GM21528 (cell line): Measurements from ENCODE around the gene MAPKAP1.
"Not testable (repeated sequence)": the region's sequence is repeated elsewhere in the genome, so short reads cannot be mapped to it uniquely, and the experiment has no call there.

Experiments
- ATAC-seq: cut with Tn5 transposase; IDR thresholded peaks from one replicate; pipeline ENCODE4 v1.9.1; 2021; ENCODE audit warnings: mild to moderate bottlenecking, moderate library complexity; ENCODE audit not compliant: unreplicated experiment, low FRiP score

The MAPKAP1 gene

DNA sequence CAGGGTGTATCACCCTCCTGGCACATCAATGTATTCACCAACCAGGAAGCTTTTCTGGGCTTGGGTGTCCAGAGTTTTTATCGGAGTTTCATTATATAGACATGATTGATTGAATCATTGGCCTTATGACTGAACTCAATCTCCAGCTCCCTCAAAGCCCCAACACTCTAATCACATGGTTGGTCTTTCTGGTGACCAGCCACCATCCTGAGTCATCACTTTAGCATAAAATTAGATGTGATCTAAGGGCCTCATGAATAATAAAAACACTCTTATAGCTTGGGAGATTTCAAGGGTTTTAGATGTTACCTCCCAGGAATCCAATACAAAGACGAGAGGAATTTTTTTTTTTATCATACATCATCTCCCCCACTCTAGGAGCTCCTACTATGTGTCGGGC, 32.4 kb upstream of the MAPKAP1 start:
- no peak for ATAC-seq

DNA sequence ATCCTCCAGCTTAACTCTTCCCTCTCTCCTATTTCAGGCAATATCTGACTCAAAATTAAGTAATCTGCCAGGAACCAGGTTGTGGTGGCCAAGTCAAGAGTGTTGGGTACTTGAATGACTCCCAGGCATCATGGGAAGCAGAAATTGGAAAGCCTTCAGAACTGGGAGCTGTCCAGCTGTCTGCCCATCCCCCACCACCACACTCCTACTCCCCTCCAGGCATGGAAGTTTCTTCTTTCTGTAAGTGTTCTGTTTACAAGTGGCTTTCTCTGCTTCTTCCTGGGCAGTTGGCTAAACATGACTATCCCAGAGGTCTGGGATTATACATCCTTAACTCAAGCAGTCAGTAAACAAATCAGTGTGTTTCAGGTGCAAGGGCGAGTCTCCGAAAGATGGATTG, 25.6 kb upstream of the MAPKAP1 start:
- no peak for ATAC-seq

DNA sequence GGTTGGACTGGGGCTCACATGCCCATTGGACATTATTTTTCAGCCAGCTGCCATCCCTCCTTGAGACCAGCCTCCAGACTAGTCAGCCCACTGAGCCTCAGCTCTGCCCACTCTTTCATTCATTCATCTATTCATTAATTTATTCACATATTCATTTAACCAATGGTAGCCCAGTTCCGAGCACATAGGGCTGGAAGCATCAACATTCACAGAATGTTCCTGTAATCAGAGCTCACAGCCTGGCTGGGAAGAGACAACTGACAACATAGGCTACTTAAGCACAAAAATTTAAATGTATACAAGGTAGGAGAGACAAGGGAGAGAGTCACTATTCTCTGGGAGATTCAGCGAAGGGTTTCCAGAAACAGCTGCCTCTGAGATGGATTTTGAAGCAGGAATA, 23.2 kb upstream of the MAPKAP1 start:
- ATAC-seq = no peak

DNA sequence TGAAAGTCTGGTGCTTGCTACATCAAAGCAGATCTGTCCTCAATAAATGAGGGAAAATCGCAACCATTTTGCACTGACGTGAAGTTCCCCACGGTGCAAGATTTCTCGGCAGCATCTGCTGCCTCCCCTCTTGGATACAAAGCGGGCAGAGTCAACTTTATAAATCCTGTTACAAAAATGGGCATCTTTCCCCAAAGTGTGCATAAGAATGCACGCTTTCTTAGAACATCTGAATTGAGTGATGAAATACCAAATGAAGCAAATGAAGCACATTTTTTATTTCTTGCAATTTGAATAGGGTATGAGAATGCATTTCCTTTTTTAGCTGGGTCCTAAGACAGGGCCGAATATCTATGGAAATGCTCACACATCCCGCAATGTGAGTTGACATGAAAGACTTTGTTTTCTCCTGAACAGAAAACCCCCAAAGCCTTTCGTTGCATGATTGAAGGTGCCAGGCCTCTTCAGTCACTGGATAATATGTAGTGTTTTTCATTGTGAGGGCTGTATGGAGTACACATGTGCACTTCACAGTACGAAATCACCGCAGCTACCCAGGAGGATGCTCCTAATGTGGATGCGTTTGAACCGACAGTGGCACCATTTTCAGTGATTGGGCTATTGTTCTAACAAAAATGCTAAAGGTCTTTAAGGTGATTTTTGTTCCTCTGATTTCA, 19.6 kb upstream of the MAPKAP1 start:
- ATAC-seq = no peak

DNA sequence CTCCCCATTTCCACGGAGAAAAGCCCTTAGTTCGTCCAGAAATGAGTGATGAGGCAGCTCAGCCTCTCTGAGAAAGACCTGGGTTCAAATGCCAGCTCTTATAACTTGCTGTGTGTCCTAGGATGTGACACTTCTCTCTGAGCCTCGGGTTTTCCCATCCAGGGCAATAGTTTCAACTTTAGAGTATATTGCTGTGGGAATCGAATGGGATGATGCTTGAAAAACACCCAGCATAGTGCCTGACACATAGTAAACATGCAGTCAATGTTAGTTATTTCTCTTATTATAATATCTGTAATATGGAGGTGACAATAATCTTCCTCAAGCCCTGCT, 430 bp upstream of the MAPKAP1 start:
- peak; percentile 18 for ATAC-seq

DNA sequence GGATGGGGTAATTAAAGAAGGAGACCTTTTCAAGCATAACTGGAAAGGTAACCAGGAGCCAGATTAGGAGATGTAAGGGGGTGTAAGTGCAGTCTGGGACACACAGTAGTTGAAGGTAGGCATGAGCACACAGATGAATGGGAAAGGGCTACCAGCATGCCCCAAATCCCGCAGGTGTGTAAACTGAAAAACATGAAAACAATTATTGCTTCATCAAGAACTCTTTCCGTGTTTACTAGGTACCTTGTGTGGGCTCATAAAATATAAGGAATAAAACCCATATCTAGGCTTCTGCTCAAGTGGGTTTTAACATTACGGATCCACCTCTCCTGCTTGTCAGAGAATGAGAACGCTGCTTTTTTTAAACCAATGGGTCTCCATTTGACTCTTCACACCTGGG, 1.1 kb downstream of the MAPKAP1 start:
- no peak for ATAC-seq

DNA sequence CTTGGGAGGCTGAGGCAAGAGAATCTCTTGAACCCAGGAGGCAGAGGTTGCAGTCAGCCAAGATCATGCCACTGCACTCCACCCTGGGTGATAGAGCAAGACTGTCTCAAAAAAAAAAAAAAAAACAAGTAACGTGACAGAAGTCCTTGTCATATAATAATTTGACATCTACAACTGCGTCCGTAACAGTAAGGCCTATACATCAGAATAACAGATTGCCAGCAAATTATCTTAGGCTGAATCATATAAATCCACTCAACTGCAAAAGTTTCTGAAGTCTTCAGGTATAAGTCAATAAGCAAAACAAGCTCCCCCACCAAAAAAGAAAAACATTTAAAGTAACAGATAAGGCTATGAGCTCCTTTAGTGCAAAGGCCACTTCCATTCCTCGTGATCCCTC, 3.3 kb downstream of the MAPKAP1 start:
- no peak for ATAC-seq

DNA sequence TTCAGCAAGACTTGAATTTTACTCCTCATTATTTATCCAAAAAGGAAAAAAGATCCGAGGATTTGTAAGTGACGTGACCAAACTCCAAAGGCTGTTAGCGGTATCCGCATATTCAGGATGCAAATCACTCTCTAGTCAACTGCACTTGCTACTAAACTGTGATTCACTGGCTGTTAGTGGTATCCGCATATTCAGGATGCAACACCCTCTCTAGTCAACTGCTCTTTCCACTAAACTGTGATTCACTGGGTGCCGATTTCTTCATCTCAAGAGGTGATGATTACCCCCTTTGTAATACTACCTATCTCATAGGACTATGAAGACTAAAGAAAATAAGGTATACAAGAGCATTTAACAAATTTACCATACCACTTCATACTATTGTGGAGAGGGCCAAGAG, 5.7 kb downstream of the MAPKAP1 start:
- ATAC-seq = no peak

DNA sequence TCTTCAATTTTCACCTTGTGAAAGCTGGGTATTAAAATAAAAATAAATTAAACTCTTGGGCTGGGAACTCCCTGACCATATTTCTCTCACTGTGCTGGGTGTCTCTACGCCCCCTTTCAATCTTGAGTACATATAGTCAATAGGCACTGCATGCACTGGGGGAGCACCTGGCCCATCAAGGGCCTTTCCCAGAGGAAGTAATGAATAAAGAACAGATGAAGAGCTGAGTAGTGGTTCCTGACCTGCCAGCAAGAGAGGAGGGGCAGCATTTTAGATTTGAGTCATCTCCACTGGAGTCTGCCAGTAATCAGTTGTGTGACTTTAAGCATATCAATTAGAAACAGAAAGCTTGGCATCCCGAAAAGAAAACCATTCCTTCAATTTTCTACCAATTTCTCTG, 6.2 kb downstream of the MAPKAP1 start:
- peak; percentile 65 for ATAC-seq

DNA sequence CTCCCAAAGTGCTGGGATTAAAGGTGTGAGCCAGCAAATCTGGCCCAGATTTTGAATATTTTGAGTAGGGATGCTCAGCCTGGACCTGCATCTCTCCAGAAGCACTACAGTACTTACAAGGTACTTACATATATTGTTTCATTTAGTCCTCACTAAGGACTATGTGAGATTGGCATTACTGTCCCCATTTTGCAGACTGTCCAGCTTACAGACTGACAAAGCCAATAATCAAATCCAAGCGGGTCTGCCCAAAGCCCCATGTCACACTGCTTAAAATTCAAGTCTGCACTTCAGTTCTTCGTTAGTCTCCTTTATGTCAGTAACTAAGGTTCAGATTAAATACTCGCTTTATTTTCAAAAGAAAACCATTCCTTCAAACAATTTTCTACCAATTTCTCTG, 7.1 kb downstream of the MAPKAP1 start:
- ATAC-seq = no peak

DNA sequence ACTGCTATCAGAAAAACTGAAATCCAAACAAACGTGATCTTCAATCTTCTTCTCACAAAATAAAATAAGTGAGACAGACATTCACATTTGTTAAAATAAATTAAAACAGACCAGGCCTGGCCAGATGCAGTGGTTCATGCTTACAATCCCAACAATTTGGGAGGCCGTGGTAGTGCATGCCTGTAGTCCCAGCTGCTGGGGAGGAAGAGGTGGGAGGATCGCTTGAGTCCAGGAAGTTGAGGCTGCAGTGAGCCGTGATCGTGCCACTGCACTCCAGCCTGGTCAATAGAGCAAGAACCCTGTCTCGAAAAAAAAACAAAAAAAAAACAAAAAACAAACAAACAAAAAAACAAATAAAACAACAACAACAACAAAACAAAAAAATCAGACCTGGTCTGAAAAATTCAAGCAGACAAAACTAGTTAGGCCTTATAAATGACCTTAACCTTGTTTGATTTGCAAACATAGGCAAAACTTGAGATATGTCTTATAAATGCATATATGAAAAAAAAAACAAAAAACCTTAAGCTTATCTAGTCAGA, 10.8 kb downstream of the MAPKAP1 start:
- no peak for ATAC-seq

DNA sequence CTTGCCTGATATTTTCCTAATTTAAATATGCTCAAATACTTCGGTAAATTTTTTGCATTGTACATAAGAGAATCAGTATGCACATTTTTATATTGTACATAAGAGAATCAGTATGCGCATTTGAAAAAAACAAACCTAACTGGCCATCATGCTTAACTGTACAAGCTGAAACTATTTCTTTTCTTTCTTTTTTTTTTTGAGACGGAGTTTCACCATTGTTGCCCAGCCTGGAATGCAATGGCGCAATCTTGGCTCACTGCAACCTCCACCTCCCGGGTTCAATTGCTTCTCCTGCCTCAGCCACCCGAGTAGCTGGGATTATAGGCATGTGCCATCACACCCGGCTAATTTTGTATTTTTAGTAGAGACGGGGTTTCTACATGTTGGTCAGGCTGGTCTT, 11.5 kb downstream of the MAPKAP1 start:
- ATAC-seq = not testable (repeated sequence)

DNA sequence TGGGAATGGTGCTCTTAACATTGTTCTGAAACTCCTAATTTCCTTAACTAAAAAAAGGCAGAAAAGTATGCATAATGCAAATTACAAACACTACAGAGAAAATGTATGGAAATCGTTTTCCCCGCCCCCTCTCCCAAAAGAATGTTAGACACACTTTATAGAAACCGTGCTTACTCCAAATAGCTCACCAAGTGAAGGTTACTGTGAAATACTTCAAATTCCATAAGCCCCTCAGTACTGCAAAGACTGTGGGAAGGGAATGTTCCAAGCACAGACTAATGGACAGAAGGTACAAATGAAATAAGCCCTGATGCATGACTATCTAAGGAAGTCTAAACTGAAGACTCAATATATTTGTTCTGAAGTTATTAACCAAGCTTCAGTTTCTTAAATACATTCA, 12.5 kb downstream of the MAPKAP1 start:
- no peak for ATAC-seq

DNA sequence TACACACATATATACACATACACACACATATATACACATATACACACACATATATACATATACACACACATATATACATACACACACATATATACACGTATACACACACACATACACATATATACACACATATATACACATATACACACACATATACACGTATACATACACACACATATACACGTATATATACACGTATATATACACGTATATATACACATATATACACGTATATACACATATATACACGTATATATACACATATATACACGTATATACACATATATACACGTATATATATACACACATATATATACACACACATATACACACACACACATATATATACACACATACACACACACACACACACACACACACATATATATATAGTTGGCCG, 13.5 kb downstream of the MAPKAP1 start:
- ATAC-seq = not testable (repeated sequence)

DNA sequence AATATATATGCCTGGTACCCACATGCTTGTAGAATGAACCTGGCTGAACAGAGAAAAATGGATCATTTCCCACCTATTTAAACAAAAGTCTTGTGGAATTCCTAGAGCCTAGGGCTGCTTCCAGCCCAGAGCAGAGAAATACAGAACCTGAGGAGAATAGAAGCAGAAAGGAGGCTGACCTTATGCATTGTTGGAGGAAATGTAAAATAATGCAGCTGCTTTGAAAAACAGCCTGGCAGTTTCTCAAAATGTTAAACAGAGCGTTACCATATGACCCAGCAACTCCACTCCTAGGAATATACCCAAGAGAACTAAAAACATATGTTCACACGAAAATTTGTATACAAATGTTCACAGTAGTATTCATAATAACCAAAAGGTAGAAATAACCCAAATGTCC, 15.1 kb downstream of the MAPKAP1 start:
- ATAC-seq = no peak

DNA sequence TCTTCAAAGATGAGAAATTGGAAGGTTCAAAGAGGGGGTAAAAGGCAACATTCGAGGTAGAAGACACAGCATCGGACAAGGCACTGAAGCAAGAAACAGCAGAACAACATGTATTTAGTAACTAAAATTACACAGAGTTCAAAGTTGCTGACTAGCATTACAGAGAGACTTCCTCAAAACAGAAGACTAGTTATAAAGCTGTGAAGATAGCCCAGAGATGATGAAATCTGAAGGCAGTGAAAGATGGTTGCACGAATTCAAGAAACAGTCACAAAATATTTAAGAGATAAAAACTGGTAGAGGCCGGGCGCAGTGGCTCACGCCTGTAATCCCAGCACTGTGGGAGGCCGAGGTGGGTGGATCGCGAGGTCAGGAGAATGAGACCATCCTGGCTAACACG, 16.3 kb downstream of the MAPKAP1 start:
- no peak for ATAC-seq

DNA sequence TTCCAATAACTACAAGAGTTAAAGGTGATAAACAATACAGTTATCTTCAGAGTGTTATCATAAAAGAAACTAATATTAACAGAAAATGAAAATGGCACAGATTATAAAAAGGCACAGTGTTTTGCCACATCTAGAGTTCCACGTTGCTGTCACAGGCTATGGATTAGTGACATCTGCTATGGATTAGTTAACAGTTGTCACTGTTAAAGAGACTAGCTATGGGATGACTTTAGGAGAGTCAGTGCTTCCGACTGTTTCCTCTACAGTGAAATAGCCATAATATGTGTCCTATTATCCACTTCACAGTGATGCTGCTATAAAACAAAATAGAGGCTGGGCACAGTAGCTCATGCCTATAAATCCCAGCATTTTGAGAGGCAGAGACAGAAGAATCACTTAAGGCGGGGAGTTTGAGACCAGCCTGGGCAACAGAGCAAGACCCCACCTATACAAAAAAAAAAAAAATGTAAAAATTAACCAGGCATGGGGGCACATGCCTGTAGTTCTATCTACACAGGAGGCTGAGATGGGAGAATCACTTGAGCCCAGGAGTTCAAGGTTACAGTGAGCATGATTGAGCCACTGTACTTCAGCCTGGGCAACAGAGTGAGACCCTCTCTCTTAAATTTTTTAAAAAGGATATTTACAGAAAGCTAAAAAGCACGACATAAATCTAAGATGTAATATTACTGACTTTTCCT, 19.7 kb downstream of the MAPKAP1 start:
- ATAC-seq = no peak

DNA sequence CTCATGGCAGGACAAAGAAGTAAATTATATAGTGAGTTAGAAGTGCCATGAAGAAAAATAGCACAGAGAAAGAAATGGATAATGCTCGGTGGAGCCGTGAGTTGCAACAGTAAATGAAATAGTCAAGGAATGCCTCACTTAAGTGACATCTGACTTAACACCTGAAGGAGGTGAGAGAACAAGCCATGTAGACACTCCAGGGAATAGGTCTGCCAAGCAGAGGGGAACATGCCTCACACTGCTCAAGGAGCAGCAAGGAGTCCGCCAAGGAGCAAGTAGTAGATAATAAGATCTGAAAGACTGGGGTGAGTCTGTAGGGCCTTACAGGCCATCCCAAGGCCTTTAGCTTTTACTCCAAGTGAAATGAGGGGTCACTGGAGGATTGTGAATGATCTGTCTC, 21.8 kb downstream of the MAPKAP1 start:
- ATAC-seq = no peak

DNA sequence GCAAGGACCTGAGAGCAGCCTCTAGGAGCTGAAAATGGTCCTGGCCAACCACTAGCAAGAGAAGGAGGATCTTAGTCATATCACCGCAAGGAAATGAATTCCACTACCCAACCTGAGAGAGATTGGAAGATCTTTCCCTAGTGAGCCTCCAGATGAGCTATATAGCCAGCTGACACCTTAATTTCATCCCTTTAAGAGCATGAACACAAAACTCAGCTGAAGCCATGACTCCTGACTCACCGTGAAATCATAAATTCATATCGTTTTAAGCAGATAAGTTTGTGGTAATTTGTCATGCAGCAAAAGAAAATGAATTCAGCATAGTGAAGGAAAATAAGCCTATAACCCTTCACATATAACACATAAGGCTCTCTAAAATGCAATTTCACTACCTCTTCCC, 23.5 kb downstream of the MAPKAP1 start:
- no peak for ATAC-seq

DNA sequence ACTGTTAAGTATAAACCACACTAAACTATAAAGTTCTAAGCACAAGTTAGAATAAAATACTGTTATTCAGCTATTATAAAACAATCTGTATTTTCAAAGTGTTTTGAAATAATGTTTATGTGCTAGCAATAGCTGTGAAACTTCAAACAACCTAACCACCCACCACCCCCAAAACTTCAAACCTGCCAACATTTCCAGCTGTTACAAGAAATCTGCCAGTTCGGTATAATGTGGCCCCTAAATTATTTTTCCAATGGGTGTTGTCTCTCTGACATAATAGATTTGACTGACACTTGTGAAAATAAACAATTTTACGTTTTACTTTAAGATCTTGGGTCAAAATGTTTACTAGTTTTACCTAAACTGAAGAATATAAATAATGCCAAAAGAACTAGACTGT, 24.7 kb downstream of the MAPKAP1 start:
- ATAC-seq = no peak

DNA sequence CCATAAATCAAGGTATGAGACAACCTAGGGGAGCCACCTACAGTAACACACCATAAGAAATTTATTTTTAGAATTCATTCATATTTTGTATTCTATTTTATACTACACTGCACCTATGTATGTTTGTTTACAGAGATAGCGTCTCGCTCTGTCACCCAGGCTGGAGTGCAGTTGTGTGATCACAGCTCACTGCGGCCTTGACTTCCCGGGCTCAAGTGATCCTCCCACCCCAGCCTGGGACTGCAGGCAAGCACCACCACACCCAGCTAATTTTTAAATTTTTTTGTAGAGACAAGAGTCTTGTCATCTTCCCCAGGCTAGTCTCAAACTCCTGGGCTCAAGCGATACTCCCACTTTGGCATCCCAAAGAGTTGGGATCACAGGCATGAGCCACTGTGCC, 25.4 kb downstream of the MAPKAP1 start:
- ATAC-seq = no peak

DNA sequence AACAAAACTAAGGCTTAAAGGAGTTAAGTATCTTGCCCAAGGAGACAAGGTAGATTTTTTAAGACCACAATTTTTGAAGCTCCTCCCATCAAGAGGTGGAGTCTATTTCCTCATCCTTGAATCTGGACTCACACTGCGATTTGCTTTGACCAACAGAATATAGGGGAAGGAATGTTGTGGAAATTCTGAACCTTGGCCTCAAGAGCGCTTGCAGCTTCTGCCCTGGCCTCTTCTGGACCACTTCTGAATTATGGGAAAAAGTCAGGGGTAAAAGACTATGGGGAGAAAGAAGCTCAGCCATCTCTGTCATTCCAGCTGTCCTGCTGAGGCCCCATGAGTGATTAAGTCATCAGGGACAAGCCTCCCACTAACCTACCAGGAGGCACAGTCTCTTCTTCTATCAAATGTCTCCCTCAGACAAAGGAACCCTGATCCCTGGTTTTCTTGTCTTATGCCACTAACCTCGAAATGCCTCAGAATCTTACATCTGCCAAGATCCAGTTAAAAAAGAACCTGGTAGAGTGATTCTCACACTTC, 25.9 kb downstream of the MAPKAP1 start:
- ATAC-seq = no peak
